CD14-positive monocyte (primary cell): ENCODE data around the gene SMCO3. TPM values are rescaled to one million over a fixed set of nuclear protein-coding genes. Genes with fewer than 3 reads are reported as not detected.

Experiments
- DNase-seq, 3 donors: peaks; one replicate each; pipeline ENCODE4 v3.0.0-alpha.2; 2011 to 2022
- H2AFZ ChIP-seq: 2 replicates; pipeline ENCODE4 v1.6.0; 2012; ENCODE audit warnings: mild to moderate bottlenecking, low read depth, low read length, inconsistent platforms; ENCODE audit not compliant: insufficient read depth, poor library complexity, severe bottlenecking
- H3K27ac ChIP-seq, 2 donors: 1 replicate in 1 of 2; 2 replicates in 1 of 2; pipeline ENCODE4 v1.5.1; 2012 to 2013; ENCODE audit warnings: low read length in 2 of 2, control low read depth in 1 of 2, inconsistent platforms in 1 of 2, low read depth in 1 of 2, mild to moderate bottlenecking in 1 of 2
- H3K27me3 ChIP-seq, 2 donors: one replicate each; pipeline versions ENCODE4 v1.6.0 to v1.6.1; 2011 to 2013; ENCODE audit warnings: low read length in 2 of 2; ENCODE audit not compliant: control insufficient read depth in 2 of 2, insufficient read depth in 2 of 2
- H3K36me3 ChIP-seq, 2 donors: replicated peaks in 1 of 2; 1 replicate in 1 of 2; 2 replicates in 1 of 2; pipeline versions ENCODE4 v1.5.1 to v1.6.1; 2012 to 2013; ENCODE audit warnings: low read length in 2 of 2, control low read depth in 1 of 2, inconsistent platforms in 1 of 2, mild to moderate bottlenecking in 1 of 2; ENCODE audit not compliant: insufficient read depth in 2 of 2, control insufficient read depth in 1 of 2
- H3K4me1 ChIP-seq, 2 donors: 1 replicate in 1 of 2; 2 replicates in 1 of 2; pipeline versions ENCODE4 v1.5.1 to v1.6.1; 2012 to 2013; ENCODE audit warnings: low read length in 2 of 2, control low read depth in 1 of 2, inconsistent platforms in 1 of 2, mild to moderate bottlenecking in 1 of 2, moderate library complexity in 1 of 2; ENCODE audit not compliant: insufficient read depth in 2 of 2, control insufficient read depth in 1 of 2
- H3K4me2 ChIP-seq: replicated peaks from 2 replicates; pipeline ENCODE3; 2012; ENCODE audit warnings: low read length, moderate library complexity, mild to moderate bottlenecking; ENCODE audit not compliant: poor library complexity, severe bottlenecking; ENCODE audit errors: extremely low read depth
- H3K4me3 ChIP-seq, 3 experiments: fragments of 200-600 bp in 1 of 3; sonication (generic) in 1 of 3; replicated peaks in 1 of 3; 1 replicate in 2 of 3; 2 replicates in 1 of 3; pipeline ENCODE4 v1.5.1; 2011 to 2013; ENCODE audit warnings: low read length in 3 of 3, mild to moderate bottlenecking in 3 of 3, control low read depth in 2 of 3, low read depth in 2 of 3, inconsistent platforms in 1 of 3, moderate library complexity in 1 of 3
- H3K79me2 ChIP-seq: 2 replicates; pipeline ENCODE4 v1.6.0; 2012; ENCODE audit warnings: mild to moderate bottlenecking, control low read depth, inconsistent platforms, low read length, moderate library complexity; ENCODE audit not compliant: insufficient read depth
- H3K9ac ChIP-seq: 2 replicates; pipeline ENCODE4 v1.6.0; 2017; ENCODE audit warnings: low read length, mild to moderate bottlenecking; ENCODE audit not compliant: insufficient read depth, poor library complexity, severe bottlenecking
- H3K9me3 ChIP-seq, 2 donors: replicated peaks in 1 of 2; 1 replicate in 1 of 2; 2 replicates in 1 of 2; pipeline versions ENCODE4 v1.5.1 to v1.6.1; 2012 to 2013; ENCODE audit warnings: low read length in 2 of 2, control low read depth in 1 of 2; ENCODE audit not compliant: control insufficient read depth in 1 of 2, insufficient read depth in 1 of 2
- H4K20me1 ChIP-seq: 2 replicates; pipeline ENCODE4 v1.6.0; 2012; ENCODE audit warnings: mild to moderate bottlenecking, low read length, control low read depth, moderate library complexity; ENCODE audit not compliant: insufficient read depth
- H3K27ac Mint-ChIP-seq, 7 donors: one replicate each; pipeline ENCODE4 v1.8.0; 2020; ENCODE audit warnings: mild to moderate bottlenecking in 7 of 7, mixed read lengths in 7 of 7, moderate library complexity in 6 of 7, inconsistent platforms in 2 of 7
- H3K27me3 Mint-ChIP-seq, 3 donors: one replicate each; pipeline ENCODE4 v1.8.0; 2021 to 2022; ENCODE audit warnings: low read depth in 3 of 3, mild to moderate bottlenecking in 3 of 3, mixed read lengths in 3 of 3, moderate library complexity in 3 of 3, inconsistent platforms in 1 of 3
- H3K36me3 Mint-ChIP-seq, 2 donors: one replicate each; pipeline ENCODE4 v1.8.0; 2020; ENCODE audit warnings: mixed read lengths in 2 of 2, inconsistent platforms in 1 of 2, mild to moderate bottlenecking in 1 of 2
- H3K4me1 Mint-ChIP-seq: one replicate; pipeline ENCODE4 v1.8.0; 2020; ENCODE audit warnings: mild to moderate bottlenecking, mixed read lengths
- H3K4me3 Mint-ChIP-seq, 2 donors: one replicate each; pipeline ENCODE4 v1.8.0; 2020; ENCODE audit warnings: mild to moderate bottlenecking in 2 of 2, mixed read lengths in 2 of 2, moderate library complexity in 1 of 2
- H3K9me3 Mint-ChIP-seq, 7 donors: one replicate each; pipeline ENCODE4 v1.8.0; 2020 to 2022; ENCODE audit warnings: mixed read lengths in 7 of 7, mild to moderate bottlenecking in 6 of 7, moderate library complexity in 6 of 7, inconsistent platforms in 2 of 7
- CTCF ChIP-seq: fragments of 200-600 bp; IDR thresholded peaks from one replicate; pipeline ENCODE4 v1.8.0; 2022; ENCODE audit warnings: antibody characterized with exemption, mild to moderate bottlenecking
- WGBS: methylation state at CpG from one replicate; pipeline ENCODE4 v1.1.5; 2013; ENCODE audit warnings: missing lambda C conversion rate; ENCODE audit not compliant: insufficient coverage; 5-methylcytosine and 5-hydroxymethylcytosine counted together
- intact Hi-C, 2 donors: fragments of 100-400 bp; cut with micrococcal nuclease; formaldehyde crosslinking; loops; one replicate each; pipeline versions ENCODE4 v1.15.0 to v1.15.1; 2023
- polyA plus RNA-seq, 3 donors: library from polyadenylated mRNA; depleted of rRNA in 1 of 3; unstranded in 2 of 3; stranded (reverse) in 1 of 3; fragments of 300-500 nt in 2 of 3; fragments of >200 nt in 1 of 3; fragmentation: Illumina TruSeq in 2 of 3; gene quantifications; 1 replicate in 2 of 3; 2 replicates in 1 of 3; pipeline ENCODE4 v1.2.3, GENCODE V29; 2012 to 2021

Gene SMCO3
- polyA plus RNA-seq, 3 donors, result 0.11 TPM; not detected in 2

DNA sequence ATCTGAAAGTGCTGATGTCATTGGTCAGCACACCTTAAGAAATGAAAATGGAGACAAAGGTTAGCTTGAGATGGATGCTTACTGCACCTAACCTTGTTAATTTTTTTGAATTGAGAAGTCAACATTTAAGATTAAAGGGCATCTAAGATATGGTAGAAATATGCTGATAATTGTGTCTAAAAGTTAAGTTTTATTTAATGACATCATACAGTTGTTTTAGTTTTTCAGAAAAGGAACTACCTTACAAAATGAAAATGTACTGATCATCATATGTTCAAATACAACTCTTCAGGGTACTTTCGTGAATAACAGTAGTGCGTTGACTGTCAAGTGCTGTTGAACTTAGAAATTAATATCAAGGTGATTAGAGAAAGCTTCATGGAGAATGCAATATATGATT lies 2.5 kb downstream of the SMCO3 start:
- intact Hi-C loops, result no loop called here
- H3K36me3 Mint-ChIP-seq, result no peaks in the 10 kb centered on the region
- H3K4me1 Mint-ChIP-seq, result no peaks in the 10 kb centered on the region

DNA sequence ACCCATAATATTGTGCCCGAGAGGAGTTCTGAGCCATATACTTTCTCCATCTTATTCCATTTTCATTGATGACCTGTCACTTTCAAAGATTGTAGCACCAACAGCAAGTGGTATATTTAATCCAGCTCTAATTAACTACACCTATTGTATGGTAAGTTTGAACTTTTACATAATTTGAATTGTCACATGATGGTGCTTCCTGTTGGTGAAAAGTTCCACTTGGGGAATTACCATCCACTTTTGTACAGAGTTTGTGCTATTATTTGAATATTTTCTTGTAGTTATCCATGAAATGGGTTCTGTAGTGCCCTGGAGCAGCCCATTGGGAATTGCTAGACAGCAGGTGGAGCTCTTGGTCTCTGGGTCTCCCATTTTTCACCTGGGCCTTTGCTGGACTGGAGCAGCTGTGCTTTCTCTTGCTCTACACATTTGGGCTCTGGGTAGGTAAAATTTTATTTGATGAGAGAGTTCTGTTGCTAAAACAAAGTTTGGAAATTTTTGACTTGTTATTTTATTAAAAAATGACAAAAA lies 3.0 kb downstream of the SMCO3 start:
- H3K79me2 ChIP-seq, result no peaks in the 10 kb centered on the region
- no peaks in the 10 kb centered on the region for H3K4me1 ChIP-seq
- no peaks in the 10 kb centered on the region for H3K9me3 ChIP-seq
- no peak for DNase-seq
- H3K27ac Mint-ChIP-seq, result no peak overlapping the region
- no peak overlapping the region for H3K9ac ChIP-seq
- H3K4me3 Mint-ChIP-seq, result no peak overlapping the region
- TF ChIP-seq CTCF, result no peak
- H3K36me3 Mint-ChIP-seq, result no peaks in the 10 kb centered on the region
- intact Hi-C loops, result no loop called here
- WGBS, result no CpG with 5 or more reads among the region's 1 CpG
- H3K36me3 ChIP-seq, result no peaks in the 10 kb centered on the region
- H3K9me3 Mint-ChIP-seq, result peaks cover 0 to 2% (median 0%) of the 10 kb centered on the region in 7 donors
- no peak overlapping the region for H3K27ac ChIP-seq
- no peak overlapping the region for H3K4me3 ChIP-seq
- H3K4me1 Mint-ChIP-seq, result no peaks in the 10 kb centered on the region
- H3K27me3 ChIP-seq, result no peaks in the 10 kb centered on the region
- no peak overlapping the region for H2AFZ ChIP-seq
- no peaks in the 10 kb centered on the region for H4K20me1 ChIP-seq
- peaks cover 0 to 4% (median 0%) of the 10 kb centered on the region in 3 donors for H3K27me3 Mint-ChIP-seq
- no peak overlapping the region for H3K4me2 ChIP-seq

More for the DNA sequence above, 2.5 kb downstream of the SMCO3 start:
- H3K79me2 ChIP-seq, result no peaks in the 10 kb centered on the region
- H3K4me1 ChIP-seq, result no peaks in the 10 kb centered on the region
- H3K4me3 ChIP-seq, result no peak overlapping the region
- H3K27me3 ChIP-seq, result no peaks in the 10 kb centered on the region
- H3K27ac Mint-ChIP-seq, result no peak overlapping the region
- DNase-seq, result no peak
- no peak overlapping the region for H3K4me3 Mint-ChIP-seq
- H3K4me2 ChIP-seq, result no peak overlapping the region
- H4K20me1 ChIP-seq, result no peaks in the 10 kb centered on the region
- TF ChIP-seq CTCF, result no peak
- H3K27ac ChIP-seq, result no peak overlapping the region
- no peaks in the 10 kb centered on the region for H3K36me3 ChIP-seq
- no peak overlapping the region for H2AFZ ChIP-seq
- no peaks in the 10 kb centered on the region for H3K9me3 ChIP-seq
- no peak overlapping the region for H3K9ac ChIP-seq
- WGBS, result no CpG with 5 or more reads among the region's 2 CpGs
- H3K27me3 Mint-ChIP-seq, result peaks cover 0 to 4% (median 0%) of the 10 kb centered on the region in 3 donors
- H3K9me3 Mint-ChIP-seq, result peaks cover 0 to 2% (median 0%) of the 10 kb centered on the region in 7 donors
